Umbilical cord (tissue), 2 donors: Measurements from ENCODE around the gene CEACAM16. TPM values are rescaled to one million over a fixed set of nuclear protein-coding genes. Genes with fewer than 3 reads are reported as not detected.
"Not testable (repeated sequence)": the region's sequence is repeated elsewhere in the genome, so short reads cannot be mapped to it uniquely, and the experiment has no call there.

Source experiments
- DNase-seq: peaks from one replicate; pipeline ENCODE4 v3.0.0-alpha.2; 2015; ENCODE audit warnings: low spot score
- total RNA-seq: library from RNA; depleted of rRNA; stranded (reverse); fragments of >200 nt; gene quantifications from one replicate; pipeline ENCODE4 v1.2.3, GENCODE V29; 2014; ENCODE audit warnings: low replicate concordance; ENCODE audit not compliant: insufficient read depth

Gene CEACAM16
- total RNA-seq, 1 donor from 2014 or later: not detected

DNA sequence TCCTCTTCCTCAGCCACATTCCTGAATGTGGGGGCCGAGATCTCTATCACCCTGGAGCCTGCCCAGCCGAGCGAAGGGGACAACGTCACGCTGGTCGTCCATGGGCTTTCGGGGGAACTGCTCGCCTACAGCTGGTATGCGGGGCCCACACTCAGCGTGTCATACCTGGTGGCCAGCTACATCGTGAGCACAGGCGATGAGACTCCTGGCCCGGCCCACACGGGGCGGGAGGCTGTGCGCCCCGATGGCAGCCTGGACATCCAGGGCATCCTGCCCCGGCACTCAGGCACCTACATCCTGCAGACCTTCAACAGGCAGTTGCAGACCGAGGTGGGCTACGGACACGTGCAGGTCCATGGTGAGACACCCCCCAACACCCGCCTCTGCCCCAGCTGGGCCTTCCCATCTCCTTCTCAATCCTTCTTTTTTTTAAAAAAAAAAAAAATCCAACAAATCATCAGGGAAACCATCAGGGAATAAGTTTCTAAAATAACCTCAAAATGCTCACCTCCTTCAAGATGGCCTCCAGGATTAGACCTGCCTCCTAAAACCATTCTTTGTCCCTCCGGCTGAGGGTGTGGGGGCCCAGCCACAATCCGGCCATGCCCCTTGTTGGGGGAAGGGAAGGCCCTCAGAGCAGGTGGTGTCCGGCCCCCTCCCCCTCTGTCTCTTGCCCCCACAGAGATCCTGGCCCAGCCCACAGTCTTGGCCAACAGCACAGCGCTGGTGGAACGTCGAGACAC lies 4.6 kb downstream of the CEACAM16 start:
- DNase-seq: no peak

DNA sequence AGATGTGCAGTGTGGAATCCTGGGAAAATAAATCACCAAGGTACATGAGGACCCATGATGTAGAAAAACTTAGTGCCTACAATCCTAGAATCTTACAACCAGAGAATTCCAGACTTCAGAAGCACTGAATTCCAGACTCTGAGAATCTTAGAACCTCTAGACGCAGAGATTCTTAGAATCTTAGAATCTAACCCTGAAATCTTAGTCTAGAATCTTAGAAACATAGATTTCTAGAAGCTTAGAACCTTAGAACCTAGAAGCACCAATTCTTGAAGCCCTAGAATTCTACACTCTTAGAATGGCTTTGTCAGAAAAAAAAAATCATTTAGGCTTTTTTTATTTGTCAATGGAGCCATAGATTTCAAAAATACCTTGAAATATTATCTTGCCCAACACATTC lies 6.0 kb downstream of the CEACAM16 start:
- no peak for DNase-seq

DNA sequence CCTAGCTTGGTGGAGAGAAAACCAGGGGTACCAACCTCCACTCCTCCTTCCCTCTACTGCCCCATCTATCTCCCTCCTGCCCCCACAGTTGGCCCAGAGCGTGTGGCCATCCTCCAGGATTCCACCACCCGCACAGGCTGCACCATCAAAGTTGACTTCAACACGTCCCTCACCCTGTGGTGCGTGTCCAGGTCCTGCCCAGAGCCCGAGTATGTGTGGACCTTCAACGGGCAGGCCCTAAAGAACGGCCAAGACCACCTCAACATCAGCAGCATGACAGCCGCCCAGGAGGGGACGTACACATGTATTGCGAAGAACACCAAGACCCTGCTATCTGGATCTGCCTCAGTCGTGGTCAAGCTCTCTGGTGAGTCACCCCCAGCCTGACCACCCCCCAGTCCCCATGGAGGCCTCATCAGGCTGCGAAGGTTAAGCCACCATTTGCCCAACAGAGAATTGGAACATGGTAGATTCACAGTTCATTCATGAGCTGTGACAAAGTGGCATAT lies 6.6 kb downstream of the CEACAM16 start:
- DNase-seq: no peak

DNA sequence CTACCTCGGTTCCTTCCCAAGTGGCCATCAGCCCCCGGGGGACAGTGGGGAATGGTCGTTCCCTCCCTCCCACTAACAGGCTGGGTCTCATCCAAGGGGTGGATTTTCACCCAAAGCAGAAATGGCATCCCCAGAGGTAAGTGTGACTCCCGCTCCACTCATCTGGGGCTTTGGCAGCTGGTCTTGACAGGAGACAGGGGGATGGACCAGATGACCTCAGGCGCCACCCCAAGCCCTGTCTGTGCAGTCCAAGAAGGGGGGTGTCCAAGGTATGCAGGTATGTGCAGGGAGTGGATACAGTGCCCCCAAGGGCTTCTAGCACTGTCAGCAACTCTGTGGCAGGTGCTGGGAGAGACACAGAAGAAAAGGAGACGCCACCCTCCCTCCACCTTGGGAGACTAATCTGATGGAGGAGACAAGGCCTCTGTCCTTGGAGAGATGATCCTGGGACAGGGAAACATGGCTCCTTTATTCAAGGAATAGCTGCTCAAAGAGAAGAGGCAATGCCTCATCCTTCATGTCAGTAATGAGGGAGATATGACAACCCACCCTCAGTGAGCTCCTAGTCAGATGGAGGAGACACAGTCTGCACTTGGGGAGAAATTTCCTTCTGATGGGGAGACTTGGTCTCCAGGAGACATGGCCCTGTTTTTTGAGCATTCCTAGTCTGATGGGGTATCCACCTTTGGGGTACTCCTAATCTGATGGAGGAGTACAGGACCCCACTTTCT lies 7.7 kb downstream of the CEACAM16 start:
- no peak for DNase-seq

DNA sequence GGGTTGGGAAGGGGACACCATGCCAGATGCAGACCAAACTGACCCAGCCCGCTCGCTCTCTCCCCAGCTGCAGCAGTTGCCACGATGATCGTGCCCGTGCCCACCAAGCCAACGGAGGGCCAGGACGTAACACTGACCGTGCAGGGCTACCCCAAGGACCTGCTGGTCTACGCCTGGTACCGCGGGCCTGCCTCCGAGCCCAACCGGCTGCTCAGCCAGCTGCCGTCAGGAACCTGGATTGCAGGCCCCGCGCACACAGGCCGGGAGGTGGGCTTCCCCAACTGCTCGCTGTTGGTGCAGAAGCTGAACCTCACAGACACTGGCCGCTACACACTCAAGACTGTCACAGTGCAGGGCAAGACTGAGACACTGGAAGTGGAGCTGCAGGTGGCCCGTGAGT lies 8.8 kb downstream of the CEACAM16 start:
- DNase-seq: no peak

DNA sequence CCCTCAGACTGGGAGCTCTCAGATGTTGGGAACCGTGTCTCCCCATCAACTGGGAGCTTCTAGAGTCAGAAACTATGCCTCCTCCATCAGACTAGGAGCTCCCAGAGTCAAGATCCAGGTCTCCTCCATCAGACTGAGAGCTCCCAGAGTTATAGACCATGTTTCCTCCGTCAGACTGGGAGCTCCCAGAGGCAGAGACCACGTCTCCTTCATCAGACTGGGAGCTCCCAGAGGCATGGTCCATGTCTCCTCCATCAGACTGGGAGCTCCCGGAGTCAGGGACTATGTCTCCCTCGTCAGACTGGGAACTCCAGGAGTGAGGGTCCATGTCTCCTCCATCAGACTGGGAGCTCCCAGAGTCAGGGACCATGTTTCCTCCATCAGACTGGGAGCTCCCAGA lies 10.0 kb downstream of the CEACAM16 start:
- DNase-seq: no peak

DNA sequence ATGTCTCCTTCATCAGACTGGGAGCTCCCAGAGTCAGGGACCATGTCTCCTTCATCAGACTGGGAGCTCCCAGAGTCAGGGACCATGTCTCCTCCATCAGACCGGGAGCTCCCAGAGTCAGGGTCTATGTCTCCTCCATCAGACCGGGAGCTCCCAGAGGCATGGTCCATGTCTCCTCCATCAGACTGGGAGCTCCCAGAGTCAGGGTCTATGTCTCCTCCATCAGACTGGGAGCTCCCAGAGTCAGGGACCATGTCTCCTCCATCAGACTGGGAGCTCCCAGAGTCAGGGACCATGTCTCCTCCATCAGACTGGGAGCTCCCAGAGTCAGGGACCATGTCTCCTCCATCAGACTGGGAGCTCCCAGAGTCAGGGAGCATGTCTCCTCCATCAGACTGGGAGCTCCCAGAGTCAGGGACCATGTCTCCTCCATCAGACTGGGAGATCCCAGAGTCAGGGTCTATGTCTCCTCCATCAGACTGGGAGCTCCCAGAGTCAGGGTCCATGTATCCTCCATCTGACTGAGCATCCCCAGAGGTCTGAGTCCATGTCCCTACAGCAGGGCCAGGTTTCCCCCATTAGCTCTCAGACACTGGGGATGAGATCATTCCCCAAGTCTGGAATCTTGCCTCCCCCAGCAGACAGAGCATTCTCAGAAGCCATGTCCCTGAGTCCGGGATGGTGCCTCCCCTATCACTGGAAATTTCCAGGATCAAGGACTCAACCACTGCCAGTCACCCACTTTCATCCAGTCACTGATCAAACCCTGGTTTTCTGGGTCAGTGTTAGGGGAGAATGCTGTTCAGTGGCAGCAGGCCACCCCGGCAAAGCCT lies 10.7 kb downstream of the CEACAM16 start:
- not testable (repeated sequence) for DNase-seq

DNA sequence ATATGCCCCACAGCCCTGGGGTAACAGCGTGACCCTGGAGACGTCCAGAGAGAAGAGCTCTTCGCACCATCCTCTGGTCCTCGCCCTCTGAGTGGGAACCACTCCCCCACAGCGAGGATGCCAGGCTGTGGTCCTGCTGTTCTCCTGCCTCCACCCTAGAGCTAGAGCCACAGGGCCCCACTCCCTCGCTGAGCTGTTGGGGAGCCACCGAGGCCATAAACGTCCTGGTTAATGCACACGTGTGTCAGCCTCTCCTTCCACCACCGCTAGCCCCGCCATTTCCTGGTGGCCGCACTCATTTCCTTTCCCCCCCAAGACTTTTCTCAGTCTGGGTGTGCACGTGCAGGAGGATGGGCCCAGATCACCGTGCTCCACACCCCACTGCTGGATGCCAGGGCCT lies 11.5 kb downstream of the CEACAM16 start:
- no peak for DNase-seq

DNA sequence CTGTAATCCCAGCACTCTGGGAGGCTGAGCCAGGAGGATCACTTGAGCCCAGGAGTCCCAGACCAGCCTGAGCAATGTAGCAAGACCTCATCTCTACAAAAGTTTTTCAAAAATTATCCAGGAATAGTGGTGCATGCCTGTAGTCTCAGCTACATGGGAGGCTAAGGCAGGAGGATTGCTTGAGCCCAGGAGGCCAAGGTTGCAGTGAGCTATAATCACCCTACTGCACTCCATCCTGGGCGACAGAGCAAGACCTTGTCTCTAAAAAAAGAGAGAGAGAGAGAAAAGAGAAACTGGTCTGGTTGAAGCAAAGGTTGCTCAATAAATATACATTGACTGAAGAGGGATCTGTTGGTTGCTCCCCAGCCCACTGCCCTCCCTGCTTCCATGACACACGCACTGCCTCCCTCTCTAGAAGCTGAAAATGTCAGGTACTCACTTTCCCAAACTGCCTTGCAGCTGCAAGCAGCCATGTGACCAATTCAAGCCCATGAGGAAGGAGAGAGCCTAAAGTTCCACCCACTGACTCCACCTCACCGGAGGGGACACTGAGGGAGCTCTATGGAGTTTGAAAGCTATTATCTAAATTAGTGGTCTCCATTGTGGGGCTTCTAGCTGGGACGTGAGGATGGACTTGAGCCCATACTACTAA lies 14.0 kb downstream of the CEACAM16 start:
- no peak for DNase-seq

DNA sequence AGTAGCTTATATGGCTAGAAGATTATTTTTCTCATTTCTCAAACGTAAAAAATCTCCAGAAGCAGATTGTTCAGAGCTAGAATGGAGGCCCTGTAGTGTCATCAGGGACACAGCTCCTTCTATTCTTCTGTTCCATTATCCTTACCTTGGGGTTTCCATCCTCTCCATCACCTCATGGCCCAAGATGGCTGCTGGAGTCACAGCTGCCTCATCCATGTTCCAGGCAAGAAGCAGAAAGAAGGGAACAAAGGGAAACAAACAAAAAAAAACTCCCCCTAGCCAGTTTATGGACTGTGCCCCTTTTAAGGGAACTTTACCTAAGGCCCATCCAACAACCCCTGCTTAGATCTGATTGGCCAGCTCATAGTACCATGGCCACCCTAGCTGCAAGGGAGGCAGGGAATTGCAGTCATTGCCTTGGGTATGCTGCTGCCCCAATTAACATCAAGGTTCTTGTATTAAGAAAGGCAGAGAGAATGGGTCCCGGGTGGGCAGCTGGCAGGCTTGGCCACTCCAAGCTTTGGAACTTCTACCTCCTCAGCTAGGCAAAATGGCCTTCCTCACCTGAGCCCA lies 15.7 kb downstream of the CEACAM16 start:
- no peak for DNase-seq

DNA sequence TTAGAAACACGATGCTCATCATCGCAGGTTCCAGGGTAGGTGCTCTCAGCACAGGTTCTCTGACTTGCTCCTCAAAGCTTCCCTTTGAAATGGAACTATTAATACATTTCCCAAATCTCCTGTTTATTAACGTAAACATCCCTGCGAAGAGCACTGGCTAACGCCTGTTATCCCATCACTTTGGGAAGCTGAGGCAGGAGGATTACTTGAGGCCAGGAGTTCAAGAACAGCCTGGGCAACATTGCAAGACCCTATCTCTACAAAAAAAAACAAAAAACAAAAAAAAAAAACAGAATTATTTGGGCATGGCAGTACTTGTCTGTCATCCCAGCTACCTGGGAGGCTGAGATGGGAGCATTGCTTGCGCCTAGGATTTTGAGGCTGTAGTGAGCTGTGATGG lies 18.7 kb downstream of the CEACAM16 start:
- no peak for DNase-seq

DNA sequence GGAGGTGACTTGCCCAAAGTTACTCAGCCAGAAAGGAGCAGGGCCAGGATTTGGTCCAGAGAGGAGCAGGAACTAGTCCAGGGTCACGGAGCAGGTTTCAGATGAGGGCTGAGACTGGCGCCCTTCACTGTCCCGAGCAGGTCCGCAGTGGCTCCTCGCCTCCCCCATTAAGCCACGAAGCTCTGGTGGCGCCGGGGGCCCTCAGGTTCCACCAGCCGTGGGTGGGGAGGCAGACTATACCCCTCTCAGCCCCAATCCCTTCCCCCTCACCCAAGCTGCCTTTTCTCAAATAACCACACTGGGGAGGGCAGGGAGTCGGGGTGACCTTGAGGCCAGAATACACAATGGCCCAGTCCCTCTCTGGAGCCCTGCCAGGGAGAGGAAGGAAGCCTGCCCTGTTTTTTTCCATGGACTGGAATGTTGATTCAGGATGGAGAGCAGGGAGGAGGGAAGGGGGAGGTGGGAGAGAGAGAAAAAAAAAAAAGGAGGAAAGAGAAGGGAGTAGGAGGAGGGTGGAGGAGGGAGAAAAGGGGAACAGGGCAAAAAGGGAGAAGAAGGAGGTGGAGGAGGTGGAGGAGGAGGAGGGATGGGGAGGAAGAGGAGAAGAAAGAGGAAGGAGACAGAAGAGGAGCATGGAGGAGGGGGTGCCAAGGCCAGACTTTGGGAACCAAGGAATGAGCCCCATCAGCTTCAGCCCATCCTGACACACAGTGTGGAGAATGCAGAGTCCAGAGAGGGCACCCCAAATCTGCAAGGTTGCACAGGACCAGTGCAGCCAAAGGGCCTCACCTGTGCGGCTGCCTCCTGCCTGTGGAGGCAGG lies 19.7 kb downstream of the CEACAM16 start:
- peak; percentile 69 for DNase-seq

DNA sequence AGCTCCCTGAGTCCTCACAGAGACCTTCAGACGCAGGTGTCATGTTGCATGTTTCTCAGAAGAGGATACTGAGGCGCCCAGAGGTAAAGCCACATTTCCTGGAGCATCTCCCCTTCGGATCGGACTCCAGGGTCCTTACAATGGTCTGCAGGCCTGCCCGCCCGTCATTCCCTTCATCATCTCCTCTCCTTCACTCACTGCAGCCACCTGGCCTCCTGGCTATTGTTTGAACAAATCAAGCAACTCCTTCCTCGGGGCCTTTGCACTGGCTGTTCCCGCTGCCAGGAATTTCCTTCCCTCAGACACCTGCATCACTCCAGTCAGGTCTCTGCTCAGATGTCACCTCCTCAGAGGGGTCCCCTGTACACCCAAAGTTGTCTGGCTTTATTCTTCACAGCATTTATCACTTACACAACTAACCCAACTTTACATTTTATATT lies 20.3 kb downstream of the CEACAM16 start:
- DNase-seq: no peak

DNA sequence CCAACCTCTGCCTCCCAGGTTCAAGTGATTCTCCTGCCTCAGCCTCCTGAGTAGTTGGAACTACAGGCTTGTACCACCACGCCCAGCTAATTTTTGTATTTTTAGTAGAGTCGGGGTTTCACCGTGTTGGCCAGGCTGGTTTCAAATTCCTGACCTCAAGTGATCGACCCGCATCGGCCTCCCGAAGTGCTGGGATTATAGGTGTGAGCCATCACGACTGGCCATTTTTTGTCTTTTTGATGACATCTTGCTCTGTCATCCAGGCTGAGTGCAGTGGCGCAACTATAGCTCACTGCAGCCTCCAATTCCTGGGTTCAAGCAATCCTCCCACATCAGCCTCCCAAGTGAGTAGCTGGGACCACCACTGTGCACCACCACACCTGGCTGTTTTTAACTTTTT lies 21.4 kb downstream of the CEACAM16 start:
- DNase-seq: not testable (repeated sequence)

DNA sequence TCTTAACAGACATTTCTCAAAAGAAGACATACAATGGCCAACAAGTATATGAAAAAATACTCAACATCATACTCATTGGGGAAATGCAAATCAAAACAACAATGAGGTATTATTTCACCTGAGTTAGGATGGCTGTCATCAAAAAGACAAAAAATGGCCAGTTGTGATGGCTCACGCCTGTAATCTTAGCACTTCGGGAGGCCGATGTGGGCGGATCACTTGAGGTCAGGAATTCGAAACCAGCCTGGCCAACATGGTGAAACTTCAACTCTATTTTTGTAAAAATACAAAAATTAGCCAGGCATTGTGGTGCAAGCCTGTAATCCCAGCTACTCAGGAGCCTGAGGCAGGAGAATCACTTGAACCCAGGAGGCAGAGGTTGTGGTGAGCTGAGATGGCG lies 22.0 kb downstream of the CEACAM16 start:
- no peak for DNase-seq

DNA sequence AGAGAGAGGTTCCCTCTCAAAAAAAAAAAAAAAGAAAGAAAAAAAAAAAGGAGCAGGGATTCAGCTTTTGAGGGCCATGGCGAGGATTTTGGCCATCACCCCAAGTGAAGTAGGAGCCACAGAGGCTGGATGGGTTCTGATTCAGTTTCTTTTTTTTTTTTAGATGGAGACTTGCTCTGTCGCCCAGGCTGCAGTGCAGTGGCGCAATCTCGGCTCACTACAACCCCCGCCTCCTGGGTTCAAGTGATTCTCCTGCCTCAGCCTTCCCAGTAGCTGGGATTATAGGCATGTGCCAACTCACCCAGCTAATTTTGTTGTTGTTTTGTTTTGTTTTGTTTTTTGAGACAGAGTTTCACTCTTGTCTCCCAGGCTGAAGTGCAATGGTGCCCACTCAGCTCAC lies 22.4 kb downstream of the CEACAM16 start:
- not testable (repeated sequence) for DNase-seq

DNA sequence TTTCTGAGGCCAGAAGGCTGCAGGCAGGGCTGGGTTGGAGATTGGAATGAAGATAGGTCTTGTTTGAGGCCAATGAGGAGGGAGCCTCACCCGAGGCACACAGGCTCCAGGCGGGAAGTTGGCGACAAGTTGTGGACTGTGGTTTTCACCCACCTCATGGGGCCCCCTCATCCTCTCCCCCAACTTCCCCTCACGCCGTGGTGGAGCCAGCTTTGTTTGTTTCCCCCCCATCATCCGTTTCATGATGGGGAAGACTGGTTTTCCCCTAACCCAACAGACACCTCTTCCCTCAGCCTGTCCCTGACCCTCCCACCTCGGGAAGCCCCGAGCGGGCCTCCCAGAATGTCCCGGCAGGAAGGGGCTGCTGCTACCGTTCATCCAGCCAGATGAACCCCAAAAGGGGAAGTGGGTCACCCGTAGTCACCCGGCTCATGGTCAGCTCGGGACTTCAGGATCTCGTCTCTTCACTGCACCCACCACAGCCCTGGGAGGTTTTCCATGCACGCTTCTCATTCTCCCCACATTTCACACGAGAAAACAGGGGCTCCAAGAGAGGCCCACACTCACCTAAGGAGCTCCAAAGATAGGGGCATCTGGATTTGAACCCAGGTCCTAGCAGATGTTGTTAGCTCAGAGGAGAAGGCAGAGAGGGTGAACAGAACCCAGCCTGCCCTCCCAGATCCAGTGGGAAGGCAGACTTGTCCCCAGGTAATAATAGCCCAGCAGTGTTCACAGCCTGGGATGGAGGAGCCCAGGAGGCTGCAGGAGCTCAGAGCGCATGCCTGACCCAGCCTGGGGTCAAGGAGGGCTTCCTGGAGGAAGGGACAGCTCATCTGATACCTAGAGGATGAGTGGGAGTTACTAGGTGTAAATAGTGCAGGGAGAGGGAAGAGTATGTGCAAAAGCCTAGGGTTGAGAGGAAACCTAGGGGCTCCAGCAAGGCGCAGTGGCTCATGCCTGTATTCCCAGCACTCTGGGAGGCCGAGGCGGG lies 23.5 kb downstream of the CEACAM16 start:
- DNase-seq: no peak

DNA sequence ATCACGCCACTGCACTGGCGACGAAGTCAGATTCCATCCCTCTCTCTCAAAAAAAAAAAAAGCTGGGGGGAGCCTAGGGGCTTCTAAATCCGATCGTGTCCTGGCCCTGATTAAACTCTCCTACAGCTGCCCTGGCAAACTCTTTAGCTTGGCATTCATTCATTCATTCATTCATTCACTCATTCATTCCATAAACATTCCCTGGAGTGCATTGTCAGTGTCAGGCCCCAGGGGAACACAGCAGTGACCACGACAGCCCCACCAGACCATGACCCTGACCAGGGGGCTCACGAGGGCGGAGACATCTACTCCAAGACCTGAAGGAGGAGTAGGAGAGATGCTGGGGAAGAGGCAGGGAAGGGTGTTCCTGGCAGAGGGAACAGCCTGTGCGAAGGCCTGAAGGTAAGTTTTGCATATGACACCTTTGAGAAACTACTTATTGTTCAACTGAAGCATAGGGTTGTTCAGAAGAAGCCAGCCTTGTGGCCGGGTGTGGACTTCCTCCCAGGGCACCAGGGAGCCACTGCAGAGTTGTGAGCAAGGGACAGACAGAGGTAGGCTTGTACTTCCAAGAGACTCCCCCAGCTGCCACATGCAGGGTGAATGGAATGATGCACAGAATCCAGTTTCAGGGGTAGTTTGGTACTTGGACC lies 24.5 kb downstream of the CEACAM16 start:
- DNase-seq: no peak

DNA sequence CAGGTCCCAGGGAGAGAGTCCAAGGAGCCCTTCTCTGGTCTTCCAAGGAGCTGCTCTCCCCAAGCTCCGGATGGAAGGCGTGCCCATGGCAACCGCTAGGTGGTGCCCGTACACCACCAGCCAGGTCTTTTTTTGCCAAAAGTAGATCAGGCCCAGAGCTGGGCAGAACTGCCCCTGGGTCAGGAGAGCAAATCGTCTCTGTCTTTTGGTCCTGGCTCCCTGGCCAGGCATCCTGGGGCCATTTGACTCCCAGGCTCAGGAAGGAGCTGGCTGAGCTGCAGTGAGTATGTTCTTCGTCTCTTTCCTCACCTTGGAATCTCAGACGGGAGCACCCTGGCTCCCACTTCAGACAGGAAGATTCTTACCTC lies 25.0 kb downstream of the CEACAM16 start:
- peak; percentile 81 for DNase-seq
